ENCODE measurements around the gene NLGN1. TPM values are rescaled to one million over a fixed set of nuclear protein-coding genes. Genes with fewer than 3 reads are reported as not detected.

Gene NLGN1
- 1.3 and 4.0 TPM in 2 replicates for total RNA-seq

DNA sequence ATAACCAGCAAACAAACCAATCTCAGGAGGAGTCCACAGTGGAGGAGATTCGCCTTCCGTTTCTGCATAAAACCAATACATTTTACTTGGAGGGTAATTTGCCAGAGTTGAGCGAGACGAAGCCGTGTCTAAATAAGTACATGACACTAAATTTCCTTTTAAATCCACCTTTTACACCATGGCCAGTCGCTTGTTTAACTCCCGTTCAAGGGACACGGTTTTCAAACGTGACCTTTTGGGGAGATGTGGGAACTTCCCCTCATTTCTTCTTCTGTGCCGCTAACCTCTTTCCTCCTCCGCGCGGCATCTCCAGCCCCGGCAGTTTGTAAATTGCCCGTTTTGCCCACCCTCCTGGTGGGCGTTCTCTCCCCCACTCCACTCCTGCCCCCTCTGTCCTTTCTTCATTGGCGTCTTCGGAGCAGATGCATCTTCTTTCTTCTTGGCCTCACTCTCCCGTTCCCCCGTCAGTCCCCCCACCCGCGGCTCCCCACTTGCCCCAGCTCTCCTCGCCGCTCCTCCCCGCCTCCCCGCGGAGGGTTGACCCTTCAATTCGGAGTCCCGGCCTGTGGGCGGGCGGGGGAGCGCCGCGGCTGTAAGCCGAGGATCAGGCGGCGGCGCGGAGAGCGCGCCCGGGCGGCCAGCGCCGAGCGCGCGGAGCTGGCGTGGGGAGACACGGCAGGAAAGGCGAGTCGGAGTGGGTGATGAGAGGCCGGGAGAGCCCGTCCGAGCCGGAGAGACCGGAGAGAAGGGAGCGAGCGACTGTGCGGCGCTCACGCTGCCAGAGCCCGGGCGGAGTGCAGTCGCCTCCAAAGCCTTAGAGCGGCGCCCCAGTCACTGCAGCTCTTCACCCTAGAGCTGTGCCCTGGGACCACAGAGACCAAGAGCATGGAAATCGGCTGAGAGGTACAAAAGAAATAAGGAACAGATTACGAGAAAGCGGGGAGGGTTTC, at the start of gene NLGN1:
Gene NLGN1 (plus strand): TSS at position 584 of the 950 bp plus-strand sequence.

Data from bladder microvascular endothelial cell (primary cell).